GM23338 (cell line): ENCODE results near the gene PKP3. TPM values are rescaled to one million over a fixed set of nuclear protein-coding genes. Genes with fewer than 3 reads are reported as not detected.
"Not testable (repeated sequence)": the region's sequence is repeated elsewhere in the genome, so short reads cannot be mapped to it uniquely, and the experiment has no call there.

Source experiments
- ATAC-seq: fragments of 200-7000 bp; cut with Tn5 transposase; 3 replicates; pipeline ENCODE4 v1.9.1; 2020
- DNase-seq: peaks from one replicate; pipeline ENCODE4 v3.0.0-alpha.2; 2015; ENCODE audit warnings: low spot score
- H2AFZ ChIP-seq: fragments of 200-600 bp; sonication (generic); 2 replicates; pipeline ENCODE4 v1.8.0; 2016; ENCODE audit warnings: antibody characterized with exemption, mild to moderate bottlenecking, moderate library complexity
- H3F3A ChIP-seq: fragments of 200-600 bp; sonication (generic); replicated peaks from 2 replicates; pipeline ENCODE4 v1.8.0; 2017; ENCODE audit warnings: antibody characterized with exemption, mixed run types, low read depth
- H3K27ac ChIP-seq: fragments of 200-600 bp; sonication (generic); 2 replicates; pipeline ENCODE4 v1.6.1; 2016; ENCODE audit warnings: low read depth
- H3K27me3 ChIP-seq: fragments of 200-600 bp; sonication (generic); 2 replicates; pipeline ENCODE4 v1.8.0; 2016; ENCODE audit warnings: mild to moderate bottlenecking, mixed run types, moderate library complexity; ENCODE audit not compliant: insufficient read depth
- H3K36me3 ChIP-seq: fragments of 200-600 bp; sonication (generic); 2 replicates; pipeline ENCODE4 v1.8.0; 2016; ENCODE audit warnings: mild to moderate bottlenecking; ENCODE audit not compliant: insufficient read depth
- H3K4me1 ChIP-seq: fragments of 200-600 bp; sonication (generic); 2 replicates; pipeline ENCODE4 v1.8.0; 2016; ENCODE audit warnings: mild to moderate bottlenecking, moderate library complexity; ENCODE audit not compliant: insufficient read depth
- H3K4me2 ChIP-seq: fragments of 200-600 bp; sonication (generic); 2 replicates; pipeline ENCODE4 v1.7.1; 2017; ENCODE audit warnings: mixed run types
- H3K4me3 ChIP-seq: fragments of 200-600 bp; sonication (generic); 2 replicates; pipeline ENCODE4 v1.6.1; 2016; ENCODE audit warnings: mixed run types
- H3K79me2 ChIP-seq: fragments of 200-600 bp; sonication (generic); replicated peaks from 2 replicates; pipeline ENCODE4 v1.8.0; 2017; ENCODE audit warnings: mild to moderate bottlenecking; ENCODE audit not compliant: insufficient read depth
- H3K9me2 ChIP-seq: fragments of 200-600 bp; sonication (generic); 2 replicates; pipeline ENCODE4 v1.8.0; 2017; ENCODE audit not compliant: insufficient read depth
- H4K20me1 ChIP-seq: fragments of 200-600 bp; sonication (generic); replicated peaks from 2 replicates; pipeline ENCODE4 v1.8.0; 2017; ENCODE audit warnings: mild to moderate bottlenecking; ENCODE audit not compliant: insufficient read depth
- H3K27ac Mint-ChIP-seq: 2 replicates; pipeline ENCODE4 v1.8.0; 2020; ENCODE audit warnings: inconsistent platforms, mild to moderate bottlenecking, moderate library complexity, mixed read lengths
- H3K27me3 Mint-ChIP-seq: 3 replicates; pipeline ENCODE4 v1.8.0; 2022; ENCODE audit warnings: low read depth, mild to moderate bottlenecking, moderate library complexity, mixed read lengths, inconsistent platforms; ENCODE audit not compliant: insufficient read depth, poor library complexity
- H3K36me3 Mint-ChIP-seq: 3 replicates; pipeline ENCODE4 v1.8.0; 2021; ENCODE audit warnings: low read depth, mild to moderate bottlenecking, inconsistent platforms, moderate library complexity, mixed read lengths
- H3K4me1 Mint-ChIP-seq: 3 replicates; pipeline ENCODE4 v1.8.0; 2020; ENCODE audit warnings: mild to moderate bottlenecking, inconsistent platforms, mixed read lengths
- H3K4me3 Mint-ChIP-seq: 3 replicates; pipeline ENCODE4 v1.8.0; 2021; ENCODE audit warnings: moderate library complexity, mild to moderate bottlenecking, inconsistent platforms, mixed read lengths
- H3K9me3 Mint-ChIP-seq: 3 replicates; pipeline ENCODE4 v1.8.0; 2020; ENCODE audit warnings: moderate library complexity, mild to moderate bottlenecking, inconsistent platforms, mixed read lengths
- EZH2phosphoT487 ChIP-seq: fragments of 200-600 bp; sonication (generic); IDR thresholded peaks from one replicate; pipeline ENCODE4 v1.8.1; 2018; ENCODE audit warnings: antibody characterized with exemption; ENCODE audit not compliant: unreplicated experiment
- NANOG ChIP-seq: IDR thresholded peaks from 2 replicates; pipeline ENCODE4 v1.6.1; 2016; ENCODE audit warnings: antibody characterized with exemption, borderline replicate concordance
- POLR2AphosphoS5 ChIP-seq: IDR thresholded peaks from 2 replicates; pipeline ENCODE4 v1.6.1; 2016; ENCODE audit warnings: antibody characterized with exemption, low read depth
- STAT1 ChIP-seq: IDR thresholded peaks from one replicate; pipeline ENCODE4 v1.6.1; 2016; ENCODE audit warnings: antibody characterized with exemption; ENCODE audit not compliant: unreplicated experiment
- ZNF331 ChIP-seq: fragments of 250-450 bp; sonication (Bioruptor Pico); IDR thresholded peaks from 2 replicates; pipeline ENCODE4 v1.5.0; 2020; ENCODE audit warnings: low read depth, mild to moderate bottlenecking, moderate library complexity
- polyA plus RNA-seq: library from polyadenylated mRNA; unstranded; fragments of >200 nt; fragmentation: Nextera tagmentation; extraction: Ambion mirVana; gene quantifications from 2 replicates; pipeline ENCODE4 v1.2.1, GENCODE V29; 2016
- total RNA-seq: library from RNA; depleted of rRNA; stranded (reverse); fragments of >200 nt; shearing (Covaris generic); gene quantifications from 2 replicates; pipeline ENCODE4 v1.2.3, GENCODE V29; 2014
- TF ChIP-seq, protein P1 (sequence below), 2 experiments: fragments of 200-600 bp in 1 of 2; sonication (generic) in 1 of 2; conservative IDR thresholded peaks; 2 replicates each; pipeline versions ENCODE4 v1.5.1 to v1.6.1; 2016 to 2017; ENCODE audit warnings: antibody characterized with exemption in 2 of 2, low read depth in 2 of 2, mild to moderate bottlenecking in 2 of 2, moderate library complexity in 1 of 2

Gene PKP3
- total and polyA plus RNA-seq, 2 experiments from 2014 or later: 7.2 to 23.0 TPM

GRCh38 chr11:433641-434040 is 39.6 kb downstream of the PKP3 start (continued):
- TF ChIP-seq, protein P1, sequence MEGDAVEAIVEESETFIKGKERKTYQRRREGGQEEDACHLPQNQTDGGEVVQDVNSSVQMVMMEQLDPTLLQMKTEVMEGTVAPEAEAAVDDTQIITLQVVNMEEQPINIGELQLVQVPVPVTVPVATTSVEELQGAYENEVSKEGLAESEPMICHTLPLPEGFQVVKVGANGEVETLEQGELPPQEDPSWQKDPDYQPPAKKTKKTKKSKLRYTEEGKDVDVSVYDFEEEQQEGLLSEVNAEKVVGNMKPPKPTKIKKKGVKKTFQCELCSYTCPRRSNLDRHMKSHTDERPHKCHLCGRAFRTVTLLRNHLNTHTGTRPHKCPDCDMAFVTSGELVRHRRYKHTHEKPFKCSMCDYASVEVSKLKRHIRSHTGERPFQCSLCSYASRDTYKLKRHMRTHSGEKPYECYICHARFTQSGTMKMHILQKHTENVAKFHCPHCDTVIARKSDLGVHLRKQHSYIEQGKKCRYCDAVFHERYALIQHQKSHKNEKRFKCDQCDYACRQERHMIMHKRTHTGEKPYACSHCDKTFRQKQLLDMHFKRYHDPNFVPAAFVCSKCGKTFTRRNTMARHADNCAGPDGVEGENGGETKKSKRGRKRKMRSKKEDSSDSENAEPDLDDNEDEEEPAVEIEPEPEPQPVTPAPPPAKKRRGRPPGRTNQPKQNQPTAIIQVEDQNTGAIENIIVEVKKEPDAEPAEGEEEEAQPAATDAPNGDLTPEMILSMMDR (conservative IDR thresholded peaks at IDR 0.05; ENCODE audit: low read depth in 2 of 2): no peak

- Histone ChIP-seq H3K36me3 (no peaks in the 10 kb centered on the region), H3K27ac (no peak overlapping the region), H3K4me1 (no peaks in the 10 kb centered on the region), H4K20me1 (no peaks in the 10 kb centered on the region), H2AFZ (no peak overlapping the region), H3F3A (0 out of 2 replicates have a peak, but pooled peaks cover under 1% of the 10 kb centered on the region), H3K27me3 (no peaks in the 10 kb centered on the region), H3K79me2 (no peaks in the 10 kb centered on the region), H3K4me3 (no peak overlapping the region), H3K9me2 (no peaks in the 10 kb centered on the region), H3K4me2 (no peak overlapping the region)
- H3K27ac Mint-ChIP-seq: no peak overlapping the region
- H3K4me3 Mint-ChIP-seq: no peak overlapping the region
- TF ChIP-seq EZH2phosphoT487 (no peak), ZNF331 (CRISPR knock-in tag) (no peak), NANOG (no peak), POLR2AphosphoS5 (no peak)
- no peak for ATAC-seq
- H3K9me3 Mint-ChIP-seq: peaks cover 11% of the 10 kb centered on the region
- no peak for DNase-seq
- H3K36me3 Mint-ChIP-seq: peaks cover 8% of the 10 kb centered on the region
- H3K27me3 Mint-ChIP-seq: peaks cover 4% of the 10 kb centered on the region
- H3K4me1 Mint-ChIP-seq: no peaks in the 10 kb centered on the region; the same call in 2 of the 3 replicates
Observed at GRCh38 chr11:434496-434895, 40.5 kb downstream of the PKP3 start.

GRCh38 chr11:434999-435740 is 41.2 kb downstream of the PKP3 start:
- not testable (repeated sequence) for H3K79me2 ChIP-seq, H3K4me1 ChIP-seq, H3K27ac Mint-ChIP-seq, H3K27ac ChIP-seq, H4K20me1 ChIP-seq, DNase-seq, H3K36me3 ChIP-seq, ATAC-seq, H3K4me2 ChIP-seq, H2AFZ ChIP-seq, H3K4me1 Mint-ChIP-seq, H3K27me3 Mint-ChIP-seq, H3K27me3 ChIP-seq, H3K4me3 ChIP-seq, H3K9me2 ChIP-seq, H3K4me3 Mint-ChIP-seq, H3F3A ChIP-seq, H3K36me3 Mint-ChIP-seq
- H3K9me3 Mint-ChIP-seq: peaks cover 11% of the 10 kb centered on the region

DNA sequence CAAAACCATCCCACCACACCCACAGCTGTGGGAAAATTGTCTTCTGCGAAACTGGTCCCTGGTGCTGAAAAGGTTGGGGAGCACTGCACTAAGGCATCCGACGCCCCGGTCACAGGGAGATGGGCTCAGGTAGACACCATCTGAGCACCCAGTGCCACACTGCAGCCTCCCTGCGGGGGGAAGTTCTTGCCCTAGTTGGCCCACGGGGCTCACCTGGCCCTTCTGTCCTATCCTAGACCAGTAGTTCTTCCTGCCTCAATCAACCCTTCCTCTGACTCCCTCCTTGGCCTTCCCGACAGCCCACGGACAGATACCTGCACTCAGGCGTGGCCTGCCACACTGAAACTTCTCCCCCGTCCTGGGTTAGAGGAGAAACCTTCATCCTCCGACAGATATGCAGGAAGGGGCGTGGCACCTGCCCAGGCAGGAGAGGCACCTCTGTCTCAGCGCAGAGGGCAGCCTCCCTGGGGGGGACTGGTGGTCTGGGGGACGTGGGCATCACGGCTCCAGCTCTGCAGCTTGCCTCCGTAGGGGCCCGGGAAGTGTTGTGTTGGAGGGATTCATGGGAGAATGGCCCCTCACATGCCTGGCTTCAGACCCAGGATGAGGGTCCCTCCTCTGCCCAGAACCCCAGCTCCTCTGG is 43.3 kb downstream of the PKP3 start:
- DNase-seq (no peak), ATAC-seq (no peak)
- TF ChIP-seq STAT1: no peak
- no peaks in the 10 kb centered on the region for H3F3A ChIP-seq
- H4K20me1 ChIP-seq: no peaks in the 10 kb centered on the region
- no peaks in the 10 kb centered on the region for H3K36me3 ChIP-seq
- no peaks in the 10 kb centered on the region for H3K27me3 ChIP-seq
- Mint-ChIP-seq H3K9me3 (peaks cover 11% of the 10 kb centered on the region), H3K36me3 (peaks cover 8% of the 10 kb centered on the region), H3K4me1 (peaks cover 4% of the 10 kb centered on the region), H3K4me3 (no peak overlapping the region), H3K27me3 (peaks cover 16% of the 10 kb centered on the region), H3K27ac (no peak overlapping the region)
- H3K4me2 ChIP-seq: no peak overlapping the region
- no peak overlapping the region for H3K27ac ChIP-seq
- no peaks in the 10 kb centered on the region for H3K9me2 ChIP-seq
- H3K79me2 ChIP-seq: no peaks in the 10 kb centered on the region
- no peaks in the 10 kb centered on the region; the same call in 1 of the 2 replicates for H3K4me1 ChIP-seq
- no peak overlapping the region for H2AFZ ChIP-seq
- no peak overlapping the region for H3K4me3 ChIP-seq
